ENCODE data around the gene ING3. TPM values are rescaled to one million over a fixed set of nuclear protein-coding genes. Genes with fewer than 3 reads are reported as not detected.

The ING3 gene
- total RNA-seq, 1 experiment from 2014 or later, result 23.1 TPM

DNA sequence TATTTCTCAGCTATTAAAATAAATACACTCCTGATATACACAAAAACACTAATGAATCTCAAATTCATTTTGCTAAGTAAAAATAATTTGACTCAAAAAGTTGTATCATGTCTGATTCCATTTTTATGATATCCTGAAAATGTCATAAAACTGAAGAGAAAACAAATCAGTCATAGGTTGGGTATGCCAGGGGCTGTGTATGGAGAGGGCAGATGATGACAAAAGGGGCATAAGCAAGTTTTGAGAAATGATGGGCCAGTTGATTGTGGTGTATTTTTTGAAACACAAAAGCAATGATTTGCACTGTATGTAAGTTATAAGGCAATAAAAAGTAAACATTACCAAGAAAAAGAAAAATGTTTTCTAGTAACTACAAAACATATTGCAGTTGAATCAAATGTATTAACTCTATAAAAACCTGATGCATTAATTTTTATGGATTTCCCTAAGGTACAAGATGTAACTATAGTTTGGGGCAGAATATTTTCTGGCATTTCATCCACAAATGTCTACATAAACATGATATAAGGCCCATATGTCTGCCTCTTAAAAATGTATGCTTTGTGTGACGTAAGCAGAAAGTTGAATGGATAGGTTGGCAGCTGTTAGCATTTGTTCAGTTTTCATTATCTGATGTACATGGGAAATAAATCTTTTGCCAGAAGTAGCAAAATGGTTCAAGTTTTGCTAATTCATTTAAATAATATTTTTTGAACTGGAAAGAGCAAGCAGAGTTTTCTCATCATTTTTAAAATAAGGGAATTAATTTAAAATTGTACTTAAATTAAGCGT, 35.1 kb upstream of the ING3 start:
- Histone ChIP-seq H4K20me1 (ENCODE audit: control insufficient read depth, insufficient read depth, insufficient read length) (no peaks in the 10 kb centered on the region), H3K14ac (ENCODE audit: insufficient read depth, low read length) (no peak overlapping the region), H3K79me1 (ENCODE audit: insufficient read depth, low read depth, low read length, poor library complexity, severe bottlenecking) (no peaks in the 10 kb centered on the region), H3K79me2 (ENCODE audit: insufficient read depth, low read length) (no peaks in the 10 kb centered on the region), H2BK5ac (ENCODE audit: insufficient read length, low read length) (no peak overlapping the region), H3K9ac (ENCODE audit: extremely low read depth, insufficient read length, low read length) (no peak overlapping the region), H2BK120ac (ENCODE audit: low read depth, low read length, poor library complexity, severe bottlenecking) (no peak overlapping the region), H2AFZ (ENCODE audit: low read length) (no peak overlapping the region), H3K27ac (ENCODE audit: insufficient read length, low read depth, low read length) (no peak overlapping the region), H3T11ph (ENCODE audit: low read length) (no peak overlapping the region), H3K18ac (ENCODE audit: insufficient read length, low read depth, low read length) (no peak overlapping the region), H4K5ac (ENCODE audit: insufficient read length, low read depth, low read length) (no peak overlapping the region), H3K56ac (ENCODE audit: insufficient read length, low read depth, low read length) (no peak overlapping the region), H2BK15ac (ENCODE audit: low read depth, low read length) (no peak overlapping the region), H3K4me2 (ENCODE audit: insufficient read depth, insufficient read length, low read length) (no peak overlapping the region), H2BK12ac (ENCODE audit: insufficient read length, low read depth, low read length) (no peak overlapping the region), H4K8ac (replicated peaks; ENCODE audit: insufficient read length, low read depth, low read length) (no peak overlapping the region), H3K9me3 (ENCODE audit: control insufficient read depth, low read depth, low read length) (no peaks in the 10 kb centered on the region), H3K4me1 (ENCODE audit: insufficient read depth, low read length) (no peaks in the 10 kb centered on the region), H3K23me2 (ENCODE audit: insufficient read length, low read depth, low read length, poor library complexity, severe bottlenecking) (no peaks in the 10 kb centered on the region), H2BK20ac (ENCODE audit: low read depth, low read length, poor library complexity, severe bottlenecking) (no peak overlapping the region), H3K27me3 (ENCODE audit: insufficient read depth, low read length) (no peaks in the 10 kb centered on the region), H3K4ac (ENCODE audit: low read depth, low read length) (no peak overlapping the region), H3K23ac (ENCODE audit: insufficient read length, low read depth, low read length) (no peak overlapping the region), H2AK5ac (ENCODE audit: insufficient read length, low read length) (no peak overlapping the region), H4K91ac (ENCODE audit: insufficient read length, low read depth, low read length) (no peak overlapping the region)
- H3K27ac Mint-ChIP-seq, result no peak overlapping the region
- no peaks in the 10 kb centered on the region for H3K36me3 Mint-ChIP-seq (ENCODE audit: insufficient read depth in 1 of 3, low read depth in 3 of 3)
- peaks cover 0 to 2% of the 10 kb centered on the region in 2 experiments; a peak in 1 of 5 replicates for H3K9me3 Mint-ChIP-seq
- WGBS (ENCODE audit: extremely low coverage, insufficient read length, low lambda C conversion rate), result no CpG with 5 or more reads among the region's 2 CpGs
- TF ChIP-seq, protein P1, sequence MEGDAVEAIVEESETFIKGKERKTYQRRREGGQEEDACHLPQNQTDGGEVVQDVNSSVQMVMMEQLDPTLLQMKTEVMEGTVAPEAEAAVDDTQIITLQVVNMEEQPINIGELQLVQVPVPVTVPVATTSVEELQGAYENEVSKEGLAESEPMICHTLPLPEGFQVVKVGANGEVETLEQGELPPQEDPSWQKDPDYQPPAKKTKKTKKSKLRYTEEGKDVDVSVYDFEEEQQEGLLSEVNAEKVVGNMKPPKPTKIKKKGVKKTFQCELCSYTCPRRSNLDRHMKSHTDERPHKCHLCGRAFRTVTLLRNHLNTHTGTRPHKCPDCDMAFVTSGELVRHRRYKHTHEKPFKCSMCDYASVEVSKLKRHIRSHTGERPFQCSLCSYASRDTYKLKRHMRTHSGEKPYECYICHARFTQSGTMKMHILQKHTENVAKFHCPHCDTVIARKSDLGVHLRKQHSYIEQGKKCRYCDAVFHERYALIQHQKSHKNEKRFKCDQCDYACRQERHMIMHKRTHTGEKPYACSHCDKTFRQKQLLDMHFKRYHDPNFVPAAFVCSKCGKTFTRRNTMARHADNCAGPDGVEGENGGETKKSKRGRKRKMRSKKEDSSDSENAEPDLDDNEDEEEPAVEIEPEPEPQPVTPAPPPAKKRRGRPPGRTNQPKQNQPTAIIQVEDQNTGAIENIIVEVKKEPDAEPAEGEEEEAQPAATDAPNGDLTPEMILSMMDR (conservative IDR thresholded peaks at IDR 0.05), result no peak
- no peak for DNase-seq
- no peaks in the 10 kb centered on the region; a peak in 1 of 4 replicates for H3K4me1 Mint-ChIP-seq
- H3K27me3 Mint-ChIP-seq (ENCODE audit: low read depth), result no peaks in the 10 kb centered on the region
- no peak overlapping the region for H3K4me3 Mint-ChIP-seq
